HCT116 (cell line): ENCODE results near the gene ASB4. TPM values are rescaled to one million over a fixed set of nuclear protein-coding genes. Genes with fewer than 3 reads are reported as not detected.

Experiments used
- ATAC-seq: fragments of 200-7000 bp; cut with Tn5 transposase; 2 replicates; pipeline ENCODE4 v1.9.1; 2020; ENCODE audit warnings: mild to moderate bottlenecking, moderate library complexity
- BruUV-seq: library from RNA; stranded (reverse); fragments of 400-500 nt; replicated peaks from 2 replicates; lab custom pipeline; 2021; lab: Mats Ljungman, UMichigan
- CTCF ChIA-PET: fragments of 300-600 bp; sonication (Branson Sonifier 250); formaldehyde crosslinking; loops from one replicate; lab custom pipeline; 2021; ENCODE audit warnings: antibody characterized with exemption; lab: Charles Lee
- POLR2A ChIA-PET: fragments of 300-600, 350-600 bp; sonication (Branson Sonifier 250); formaldehyde crosslinking; loops from one replicate; lab custom pipeline; 2021; ENCODE audit warnings: antibody characterized with exemption; lab: Charles Lee
- RAD21 ChIA-PET, 2 experiments: fragments of 300-600 bp; sonication (Branson Sonifier 250); formaldehyde crosslinking; loops; one replicate each; lab custom pipeline; 2023; ENCODE audit warnings: low total read pairs in 2 of 2; ENCODE audit not compliant: uncharacterized antibody in 2 of 2, unreplicated experiment in 2 of 2, low non-redundant PET in 1 of 2; lab: Charles Lee
- DNase-seq: peaks from one replicate; pipeline ENCODE4 v3.0.0-alpha.2; 2010; ENCODE audit warnings: low read depth, low spot score
- H2AFZ ChIP-seq: fragments of 200-600 bp; shearing (Covaris generic), sonication (generic); 2 replicates; pipeline ENCODE4 v1.6.1; 2017; ENCODE audit warnings: low read depth, mixed run types, mixed read lengths, antibody characterized with exemption, low read length; ENCODE audit not compliant: poor library complexity, severe bottlenecking
- H3K27ac ChIP-seq: 2 replicates; pipeline ENCODE4 v1.5.1; 2012; ENCODE audit warnings: low read depth, low read length
- H3K27me3 ChIP-seq: fragments of 200-600 bp; sonication (generic); 2 replicates; pipeline ENCODE4 v1.6.1; 2016; ENCODE audit warnings: mixed run types, low read length, mixed read lengths; ENCODE audit not compliant: insufficient read depth
- H3K36me3 ChIP-seq, 2 experiments: fragments of 200-500 bp in 1 of 2; fragments of 200-600 bp in 1 of 2; sonication (Bioruptor generic) in 1 of 2; sonication (generic) in 1 of 2; 2 replicates each; pipeline versions ENCODE4 v1.5.1 to v1.6.1; 2014 to 2016; ENCODE audit warnings: low read length in 2 of 2, inconsistent platforms in 1 of 2, mixed read lengths in 1 of 2, mixed run types in 1 of 2; ENCODE audit not compliant: insufficient read depth in 2 of 2, control insufficient read depth in 1 of 2
- H3K4me1 ChIP-seq, 2 experiments: fragments of 200-600 bp in 1 of 2; sonication (generic) in 1 of 2; 2 replicates each; pipeline versions ENCODE4 v1.5.1 to v1.6.1; 2012 to 2017; ENCODE audit warnings: low read length in 2 of 2, inconsistent platforms in 1 of 2, mild to moderate bottlenecking in 1 of 2, mixed read lengths in 1 of 2, mixed run types in 1 of 2, moderate library complexity in 1 of 2; ENCODE audit not compliant: insufficient read depth in 2 of 2, control insufficient read depth in 1 of 2
- H3K4me2 ChIP-seq: fragments of 200-600 bp; sonication (generic); 2 replicates; pipeline ENCODE4 v1.6.1; 2017; ENCODE audit warnings: mixed run types, low read length, mixed read lengths
- H3K4me3 ChIP-seq, 2 experiments: fragments of 200-600 bp in 1 of 2; sonication (generic) in 1 of 2; replicated peaks in 1 of 2; 2 replicates each; pipeline ENCODE4 v1.5.1; 2011 to 2016; ENCODE audit warnings: low read length in 2 of 2, control low read depth in 1 of 2, low read depth in 1 of 2, mild to moderate bottlenecking in 1 of 2, mixed read lengths in 1 of 2, mixed run types in 1 of 2
- H3K79me2 ChIP-seq: fragments of 200-600 bp; sonication (generic); 2 replicates; pipeline ENCODE4 v1.6.1; 2017; ENCODE audit warnings: mild to moderate bottlenecking, mixed run types, low read length, moderate library complexity, mixed read lengths; ENCODE audit not compliant: insufficient read depth
- H3K9ac ChIP-seq: fragments of 200-600 bp; sonication (generic); 2 replicates; pipeline ENCODE4 v1.6.1; 2016; ENCODE audit warnings: low read length, mixed read lengths
- H3K9me2 ChIP-seq: fragments of 200-600 bp; sonication (generic), shearing (Covaris generic); 2 replicates; pipeline ENCODE4 v1.6.1; 2017; ENCODE audit warnings: mixed run types, mild to moderate bottlenecking, moderate library complexity; ENCODE audit not compliant: insufficient read depth
- H3K9me3 ChIP-seq, 2 experiments: fragments of 200-500 bp in 1 of 2; fragments of 200-600 bp in 1 of 2; sonication (Bioruptor generic) in 1 of 2; sonication (generic) in 1 of 2; 2 replicates each; pipeline ENCODE4 v1.6.1; 2014 to 2017; ENCODE audit warnings: low read length in 2 of 2, mixed read lengths in 2 of 2, inconsistent platforms in 1 of 2, low read depth in 1 of 2, mild to moderate bottlenecking in 1 of 2, mixed run types in 1 of 2, moderate library complexity in 1 of 2; ENCODE audit not compliant: control insufficient read depth in 1 of 2, insufficient read depth in 1 of 2
- H4K20me1 ChIP-seq: fragments of 200-600 bp; sonication (generic), shearing (Covaris generic); 2 replicates; pipeline ENCODE4 v1.6.1; 2017; ENCODE audit warnings: mixed run types, mild to moderate bottlenecking, moderate library complexity; ENCODE audit not compliant: insufficient read depth
- ATF3 ChIP-seq: IDR thresholded peaks from 2 replicates; pipeline ENCODE4 v1.6.1; 2012
- CBX3 ChIP-seq: IDR thresholded peaks from 2 replicates; pipeline ENCODE4 v1.6.1; 2012; ENCODE audit warnings: low read depth
- CEBPB ChIP-seq: IDR thresholded peaks from 2 replicates; pipeline ENCODE4 v1.6.1; 2012; ENCODE audit warnings: low read depth
- CTCF ChIP-seq, 3 experiments: fragments of 200-600 bp in 1 of 3; sonication (generic) in 1 of 3; IDR thresholded peaks in 2 of 3; conservative IDR thresholded peaks in 1 of 3; 2 replicates each; pipeline ENCODE4 v1.5.1; 2012 to 2017; ENCODE audit warnings: low read depth in 2 of 3, low read length in 2 of 3, antibody characterized with exemption in 1 of 3, borderline replicate concordance in 1 of 3, control low read depth in 1 of 3, mild to moderate bottlenecking in 1 of 3, mixed read lengths in 1 of 3, mixed run types in 1 of 3, moderate library complexity in 1 of 3; ENCODE audit not compliant: insufficient read depth in 1 of 3
- EGR1 ChIP-seq: IDR thresholded peaks from 2 replicates; pipeline ENCODE4 v1.6.1; 2012; ENCODE audit warnings: low read depth
- EZH2 ChIP-seq: fragments of 200-600 bp; sonication (generic); IDR thresholded peaks from 2 replicates; pipeline ENCODE4 v1.6.1; 2017; ENCODE audit warnings: antibody characterized with exemption, mixed run types
- EZH2phosphoT487 ChIP-seq: fragments of 200-600 bp; IDR thresholded peaks from 2 replicates; pipeline ENCODE4 v1.6.1; 2018; ENCODE audit warnings: antibody characterized with exemption, borderline replicate concordance
- JUND ChIP-seq: IDR thresholded peaks from 2 replicates; pipeline ENCODE4 v1.6.1; 2012
- POLR2A ChIP-seq: IDR thresholded peaks from 2 replicates; pipeline ENCODE4 v1.7.0; 2011; ENCODE audit warnings: borderline replicate concordance; ENCODE audit not compliant: insufficient read depth, insufficient read length; ENCODE audit errors: extremely low read depth
- RAD21 ChIP-seq: IDR thresholded peaks from 2 replicates; pipeline ENCODE4 v1.6.1; 2012; ENCODE audit warnings: low read depth, mild to moderate bottlenecking
- REST ChIP-seq: IDR thresholded peaks from 2 replicates; pipeline ENCODE4 v1.6.1; 2012; ENCODE audit warnings: low read depth
- SP1 ChIP-seq: IDR thresholded peaks from 2 replicates; pipeline ENCODE4 v1.6.1; 2012; ENCODE audit warnings: low read depth
- SRF ChIP-seq: IDR thresholded peaks from 2 replicates; pipeline ENCODE4 v1.6.1; 2012; ENCODE audit warnings: low read depth
- YY1 ChIP-seq: IDR thresholded peaks from 2 replicates; pipeline ENCODE4 v1.6.1; 2011; ENCODE audit warnings: low read length, low read depth, moderate library complexity, mild to moderate bottlenecking; ENCODE audit not compliant: insufficient replicate concordance; ENCODE audit errors: extremely low read depth
- ZBTB33 ChIP-seq: IDR thresholded peaks from 2 replicates; pipeline ENCODE4 v1.6.1; 2011; ENCODE audit warnings: mild to moderate bottlenecking, low read length, moderate library complexity; ENCODE audit not compliant: insufficient replicate concordance; ENCODE audit errors: extremely low read depth
- ZFX ChIP-seq: fragments of 450-650 bp; IDR thresholded peaks from 2 replicates; pipeline ENCODE4 v1.6.1; 2017
- intact Hi-C: fragments of 100-400 bp; cut with micrococcal nuclease; formaldehyde crosslinking; loops from 2 replicates; pipeline ENCODE4 v1.10.0; 2022
- total RNA-seq: library from RNA; stranded (reverse); gene quantifications from one replicate; pipeline ENCODE4 v1.2.1, GENCODE V29; 2021; ENCODE audit not compliant: unreplicated experiment

Gene ASB4
- total RNA-seq, 1 experiment from 2014 or later, result 0.12 TPM

GRCh38 chr7:95560674-95561073, 74.9 kb downstream of the ASB4 start:
- no peaks in the 10 kb centered on the region for H3K36me3 ChIP-seq
- no peak for TF ChIP-seq SP1
- no peak for TF ChIP-seq RAD21
- no peak for TF ChIP-seq JUND
- no peak for TF ChIP-seq POLR2A
- no peak for TF ChIP-seq CTCF (IDR thresholded peaks at IDR 0.05 in 2 of 3, conservative IDR thresholded peaks at IDR 0.05 in 1 of 3; ENCODE audit: borderline replicate concordance in 1 of 3, insufficient read depth in 1 of 3, low read depth in 2 of 3, low read length in 2 of 3)
- TF ChIP-seq EZH2phosphoT487, result no peak
- no peak for TF ChIP-seq ZBTB33
- TF ChIP-seq EGR1, result no peak
- no peak for TF ChIP-seq SRF
- TF ChIP-seq ATF3, result no peak
- TF ChIP-seq YY1, result no peak
- no peak for TF ChIP-seq CEBPB
- no peak for TF ChIP-seq ZFX
- no peak for TF ChIP-seq CBX3
- TF ChIP-seq EZH2, result no peak
- no peak for TF ChIP-seq REST
- H3K27me3 ChIP-seq, result no peaks in the 10 kb centered on the region
- no peak for DNase-seq
- CTCF ChIA-PET, result interaction anchor here (0.6 kb wide), 1 partner anchor 16 kb away, joined by 3 read pairs; no protein-coding TSS in a partner anchor
- H3K4me2 ChIP-seq, result no peak overlapping the region
- H3K9me3 ChIP-seq, result no peaks in the 10 kb centered on the region
- no peaks in the 10 kb centered on the region for H3K79me2 ChIP-seq
- H3K27ac ChIP-seq, result no peak overlapping the region
- H3K9me2 ChIP-seq, result no peaks in the 10 kb centered on the region
- intact Hi-C loops, result no loop called here
- peak overlapping the region; percentile 44 for H2AFZ ChIP-seq
- H3K4me3 ChIP-seq, result no peak overlapping the region
- H3K9ac ChIP-seq, result no peak overlapping the region
- POLR2A ChIA-PET, result no interaction called here
- RAD21 ChIA-PET, result no interaction called here
- no TSS peak for BruUV-seq
- no peaks in the 10 kb centered on the region for H3K4me1 ChIP-seq
- no peaks in the 10 kb centered on the region for H4K20me1 ChIP-seq
- ATAC-seq, result no peak
